NCI-H510A treated with DMSO at 0.1 percent for 48 hours (cell line): ENCODE measurements around the gene DDOST.

Source experiments
- DNase-seq: peaks from one replicate; lab custom pipeline; 2025; lab: John Stamatoyannopoulos, UW

DDOST gene

DNA sequence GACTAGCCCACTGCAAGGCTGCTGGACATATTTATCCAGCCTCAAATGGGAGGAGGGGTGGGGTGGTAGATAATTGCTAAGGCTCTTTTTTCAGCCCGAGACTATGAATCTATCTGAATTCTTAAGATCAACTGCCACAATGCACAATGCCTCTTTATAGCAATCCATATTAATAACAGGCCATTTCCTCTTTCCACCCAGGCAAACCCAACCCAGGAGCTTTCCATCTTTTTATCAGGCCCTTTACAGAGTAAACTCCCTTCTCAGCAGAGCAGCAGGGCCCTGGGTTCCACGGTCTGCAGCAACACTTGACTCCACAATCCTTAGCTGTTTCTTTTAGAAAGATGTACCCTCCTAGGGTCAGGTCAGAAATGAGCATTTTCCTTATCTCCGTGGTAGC, 806 bp downstream of the DDOST start:
- no peak for DNase-seq

DNA sequence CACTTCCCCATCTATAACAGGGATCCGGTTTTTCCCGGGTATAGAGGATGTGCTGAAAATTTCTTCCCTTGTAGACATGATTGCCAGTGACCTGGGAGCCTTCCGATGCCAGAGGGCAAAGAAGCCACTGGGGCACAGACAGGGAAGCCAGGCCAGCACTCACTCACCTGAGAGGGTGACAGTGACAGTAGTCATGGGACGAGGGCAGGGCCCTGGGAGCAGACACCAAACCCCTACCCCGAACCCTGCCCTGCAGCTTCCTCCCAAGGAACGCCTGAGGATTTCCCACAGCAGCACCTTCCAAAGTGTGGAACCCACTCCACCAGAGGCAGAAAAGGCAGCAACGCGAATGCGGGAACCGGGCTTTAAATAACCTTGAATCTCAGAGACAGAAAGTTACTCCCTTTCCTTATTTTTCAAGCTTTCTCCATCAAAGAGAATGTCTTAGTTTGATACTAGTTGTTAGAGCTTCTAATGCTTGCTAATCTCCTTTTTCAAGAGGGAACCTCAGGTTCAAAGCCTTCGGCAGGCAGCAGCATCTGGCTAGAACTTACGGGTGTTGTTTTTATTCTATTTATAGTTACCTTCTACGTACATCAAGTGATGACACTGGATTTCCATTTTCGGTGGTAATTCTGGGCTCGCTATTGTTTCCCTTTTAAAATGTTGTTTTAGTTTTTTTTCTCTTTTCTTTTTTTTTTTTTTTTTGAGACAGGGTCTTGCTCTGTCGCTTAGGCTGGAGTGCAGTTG, 2.8 kb downstream of the DDOST start:
- DNase-seq, result no peak

DNA sequence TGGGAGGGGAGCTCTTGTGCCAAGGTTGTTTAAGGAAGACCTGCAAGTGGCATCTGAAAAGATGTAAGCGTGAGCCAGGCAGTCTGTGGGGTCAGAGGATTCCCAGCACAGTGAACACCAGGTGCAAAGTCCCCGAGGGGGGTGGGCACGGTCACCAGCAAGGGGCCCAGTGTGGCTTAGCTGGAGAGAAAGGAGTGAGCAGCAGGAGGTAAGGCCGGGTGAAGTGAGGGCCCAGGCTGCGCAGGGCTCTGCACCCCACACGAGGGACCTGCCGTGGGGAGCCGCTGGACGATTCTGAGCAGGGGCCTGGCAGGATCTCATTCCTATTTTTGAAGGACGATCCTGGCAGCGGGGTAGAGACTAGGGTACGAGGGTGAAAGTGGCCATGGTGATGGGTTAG, 4.1 kb downstream of the DDOST start:
- DNase-seq, result no peak

DNA sequence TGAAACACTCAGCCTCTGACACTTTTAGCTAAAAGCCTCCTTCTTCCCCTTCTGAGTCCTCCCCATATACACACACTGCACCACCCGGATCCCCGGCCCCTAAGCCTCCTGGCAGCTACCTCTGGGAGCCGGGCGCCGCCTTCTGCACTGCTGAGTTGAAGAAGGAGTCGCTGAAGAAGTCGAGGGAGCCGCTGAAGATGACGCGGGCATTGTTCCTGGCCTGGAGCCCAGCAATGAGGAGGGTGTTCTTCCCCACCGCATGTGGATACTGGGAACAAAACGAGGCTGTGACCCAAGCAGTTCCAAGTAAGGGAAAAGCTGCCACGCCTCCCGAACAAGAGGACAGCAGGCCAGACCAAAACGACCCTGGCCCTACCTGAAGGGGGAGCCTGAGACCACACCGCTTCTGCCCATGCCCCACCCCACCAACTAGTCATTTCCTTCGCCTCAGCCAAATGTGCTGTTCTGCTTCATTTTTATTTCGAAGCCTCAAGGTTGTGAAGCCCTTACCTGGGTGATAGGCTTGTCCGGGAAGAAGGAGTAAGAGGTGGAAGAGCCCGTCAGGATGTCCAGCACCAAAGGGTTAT, 7.0 kb downstream of the DDOST start:
- DNase-seq, result no peak

DNA sequence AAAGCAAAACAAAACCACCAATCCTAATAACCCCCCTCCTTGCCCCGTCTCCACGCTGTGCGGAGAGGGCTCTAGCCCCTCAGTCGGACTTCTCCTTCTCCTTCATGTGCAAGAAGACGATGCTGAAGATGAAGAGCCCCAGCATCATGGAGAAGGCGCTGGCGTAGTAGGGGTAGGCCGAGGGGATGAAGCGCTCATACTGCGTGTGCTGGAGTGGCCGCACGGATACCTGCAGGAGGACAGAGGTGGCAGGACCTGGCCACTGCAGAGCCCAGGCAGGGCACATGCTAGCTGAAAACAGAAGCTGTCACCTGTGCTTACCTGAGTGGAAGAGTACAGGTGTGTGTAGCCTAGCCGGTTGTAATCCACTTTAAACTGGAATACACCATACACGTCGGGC, 8.9 kb downstream of the DDOST start:
- DNase-seq, result no peak

GRCh38 chr1:20648946-20649345, 12.2 kb downstream of the DDOST start:
- no peak for DNase-seq

GRCh38 chr1:20648438-20648837, 12.7 kb downstream of the DDOST start:
- DNase-seq, result no peak

- no peak for DNase-seq
These were observed 15.8 kb downstream of the DDOST start for GRCh38 chr1:20645414-20645813.

GRCh38 chr1:20644416-20644815, 16.8 kb downstream of the DDOST start:
- no peak for DNase-seq

DNA sequence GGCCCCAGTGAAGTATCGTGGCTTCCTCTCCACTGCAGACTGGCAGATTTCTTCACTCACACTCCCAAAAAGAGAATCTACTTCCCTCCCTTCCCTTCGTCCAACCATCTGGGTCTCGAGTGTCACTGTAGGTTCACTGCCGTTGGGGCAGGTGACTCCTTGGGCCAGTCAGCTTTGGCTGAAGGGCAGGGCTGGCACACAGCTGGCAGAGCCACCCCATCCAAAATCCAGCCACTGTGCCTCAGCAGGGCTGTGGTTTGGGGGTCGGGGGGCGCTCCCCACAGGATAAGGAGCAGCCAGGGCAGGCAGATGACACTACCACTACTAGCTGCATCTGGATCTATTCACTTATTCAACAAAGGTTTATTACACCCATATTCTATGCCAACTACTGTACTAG, 18.1 kb downstream of the DDOST start:
- DNase-seq, result no peak

DNA sequence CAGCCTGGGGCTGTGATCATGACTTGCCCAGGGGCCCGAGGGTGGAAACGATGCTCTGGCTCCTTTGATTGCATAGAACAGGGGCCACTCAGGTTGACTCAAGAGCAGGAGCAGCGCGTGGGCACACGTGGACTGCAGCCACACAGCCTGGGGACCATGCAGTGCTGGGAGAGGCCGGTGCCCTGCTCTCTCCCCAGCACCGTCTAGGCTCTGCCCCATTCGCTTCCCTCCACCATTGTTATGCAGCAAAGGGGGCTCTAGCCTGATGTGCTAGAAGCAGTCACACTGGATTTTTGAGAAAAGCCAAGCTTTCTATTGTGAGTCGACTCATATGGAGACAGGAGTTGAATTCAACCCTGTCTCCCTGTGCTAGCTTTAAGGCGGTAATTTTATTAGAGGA, 19.2 kb downstream of the DDOST start:
- no peak for DNase-seq

DNA sequence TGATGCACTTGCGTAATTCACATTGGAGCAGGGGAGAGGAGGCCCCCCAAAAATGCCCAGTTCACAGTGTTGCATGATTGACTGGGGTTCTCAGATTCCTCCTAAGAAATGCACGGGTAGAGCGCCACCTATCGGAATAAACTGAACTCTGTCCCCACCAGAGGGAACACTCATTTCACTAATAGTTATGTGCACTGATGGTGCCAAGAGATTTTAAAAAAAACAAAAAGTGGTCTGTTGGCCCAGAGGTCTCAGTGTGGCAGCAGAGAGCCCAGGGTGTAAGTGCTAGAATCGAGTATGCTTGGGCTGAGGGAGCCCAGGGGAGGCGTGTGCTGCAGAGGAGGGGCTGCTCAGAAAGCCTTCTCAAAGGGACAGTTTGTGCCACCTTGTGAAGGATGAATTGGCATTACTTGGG, 21.0 kb downstream of the DDOST start:
- peak; percentile 89 for DNase-seq

DNA sequence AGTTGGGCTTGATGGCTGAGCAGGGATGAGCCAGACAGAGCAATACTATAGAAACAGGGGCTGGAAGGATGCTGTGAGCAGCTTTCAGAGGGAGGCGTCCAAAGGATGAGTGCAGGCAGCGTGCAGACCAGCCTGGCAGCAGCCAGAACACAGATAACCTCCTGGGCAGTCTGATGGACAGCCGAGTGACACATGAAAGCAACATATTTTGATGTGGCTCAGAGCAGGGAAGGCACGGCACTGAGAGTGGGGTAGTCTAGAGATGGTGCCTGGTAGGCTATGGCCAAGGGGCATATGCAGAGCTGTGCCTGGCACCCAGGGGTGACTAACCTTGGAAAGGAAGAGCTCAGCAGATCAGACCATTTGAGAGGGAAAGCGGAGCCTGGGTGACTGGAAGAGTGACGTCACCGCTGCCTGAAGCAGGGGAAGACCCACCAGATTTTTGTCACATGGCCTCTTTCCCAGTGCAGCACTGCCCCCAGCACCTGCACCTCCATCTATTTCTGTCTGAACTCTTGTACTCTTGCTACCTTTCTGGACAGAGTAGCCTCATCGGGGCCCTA, 24.3 kb downstream of the DDOST start:
- DNase-seq, result no peak

DNA sequence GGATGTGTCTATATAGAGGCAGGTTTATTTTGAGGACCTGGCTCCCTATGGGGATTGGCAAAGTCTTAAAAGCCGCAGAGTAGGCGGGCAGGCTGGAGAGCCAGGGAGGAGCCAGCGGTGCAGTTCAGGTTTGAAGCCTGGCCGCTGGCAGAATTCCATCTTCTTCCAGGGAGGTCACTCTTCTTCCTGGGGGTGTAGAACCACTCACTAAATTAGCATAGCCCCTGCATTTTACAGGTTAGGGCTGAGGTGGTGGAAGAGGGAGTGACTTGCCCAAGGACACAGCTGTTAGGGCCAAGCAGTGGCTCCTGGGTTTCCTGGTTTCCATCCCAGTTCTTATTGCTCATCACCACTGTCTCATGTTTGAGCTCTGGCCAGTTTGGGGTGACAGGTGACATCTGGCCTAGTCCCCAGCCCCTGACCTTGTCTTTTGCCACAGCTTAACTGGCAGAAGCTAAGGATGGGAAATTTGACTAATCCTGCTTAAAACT, 26.5 kb downstream of the DDOST start:
- DNase-seq, result peak; percentile 92

- DNase-seq, result peak; percentile 92
These were observed 27.0 kb downstream of the DDOST start for GRCh38 chr1:20634065-20634593.

GRCh38 chr1:20633190-20634064, 27.7 kb downstream of the DDOST start, which contains the start of gene PINK1:
PINK1 (plus strand) TSS chr1:20633458; CDS start chr1:20633549, 91 bp downstream.
- DNase-seq, result peak; percentile 90

- DNase-seq, result no peak
These were observed 28.8 kb downstream of the DDOST start for GRCh38 chr1:20632386-20632785.

- no peak for DNase-seq
These were observed 30.4 kb downstream of the DDOST start for GRCh38 chr1:20630729-20631128.

- no peak for DNase-seq
These were observed 34.6 kb downstream of the DDOST start for GRCh38 chr1:20626524-20626923.

GRCh38 chr1:20626098-20626427, 35.1 kb downstream of the DDOST start:
- no peak for DNase-seq

- no peak for DNase-seq
These were observed 35.7 kb downstream of the DDOST start for GRCh38 chr1:20625176-20626097.
